Right atrium auricular region (tissue), 2 donors: Measurements from ENCODE around the gene CD4. TPM values are rescaled to one million over a fixed set of nuclear protein-coding genes. Genes with fewer than 3 reads are reported as not detected.

Experiments
- DNase-seq: peaks from one replicate; pipeline ENCODE4 v3.0.0-alpha.2; 2019; ENCODE audit warnings: low spot score
- H3K27ac ChIP-seq, 2 donors: fragments of 200-600 bp; sonication (generic); 1 replicate in 1 of 2; 2 replicates in 1 of 2; pipeline ENCODE4 v1.5.1; 2016 to 2019
- H3K27me3 ChIP-seq, 2 donors: fragments of 200-600 bp; sonication (generic); one replicate each; pipeline versions ENCODE4 v1.5.1 to v1.6.0; 2017 to 2019
- H3K36me3 ChIP-seq: fragments of 200-600 bp; sonication (generic); one replicate; pipeline ENCODE4 v1.5.1; 2016
- H3K4me1 ChIP-seq, 2 donors: fragments of 200-600 bp; sonication (generic); one replicate each; pipeline versions ENCODE4 v1.5.1 to v1.6.0; 2017 to 2019
- H3K4me3 ChIP-seq, 2 donors: fragments of 200-600 bp; sonication (generic); 1 replicate in 1 of 2; 2 replicates in 1 of 2; pipeline ENCODE4 v1.5.1; 2017 to 2019; ENCODE audit warnings: mild to moderate bottlenecking in 1 of 2, moderate library complexity in 1 of 2
- H3K9me3 ChIP-seq, 2 donors: fragments of 200-600 bp; sonication (generic); one replicate each; pipeline ENCODE4 v1.5.1; 2019
- total RNA-seq, 2 donors: library from RNA; depleted of rRNA; stranded (reverse); fragments of >200 nt; gene quantifications; one replicate each; pipeline ENCODE4 v1.1.0, GENCODE V29; 2016
- TF ChIP-seq, protein P1 (sequence below), 2 donors: fragments of 200-600 bp; sonication (generic); IDR thresholded peaks; one replicate each; pipeline ENCODE4 v1.5.1; 2019; ENCODE audit warnings: antibody characterized with exemption in 2 of 2

CD4 gene
- total RNA-seq, 2 donors from 2014 or later, result 3.2 to 7.3 TPM

DNA sequence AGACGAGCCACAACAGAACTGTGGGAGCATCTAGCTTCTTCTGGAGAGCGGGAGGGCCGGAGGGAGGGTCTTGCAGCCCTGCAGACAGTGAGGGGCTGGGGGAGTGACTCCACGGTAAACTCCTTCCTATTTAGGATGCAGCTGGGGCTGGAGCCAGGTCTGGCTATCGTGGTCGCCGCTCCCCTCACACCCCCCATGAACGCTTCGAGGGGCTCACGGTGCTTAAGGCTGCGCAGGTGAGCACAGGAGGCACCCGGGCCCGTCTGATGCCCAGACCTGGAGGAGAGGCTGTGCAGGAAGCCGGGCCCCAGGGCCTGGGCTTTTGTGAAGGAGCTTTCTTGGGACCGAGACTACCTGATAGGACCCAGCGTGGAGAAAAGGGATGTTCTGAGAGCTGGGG is 47.5 kb downstream of the CD4 start:
- no peaks in the 10 kb centered on the region for H3K27me3 ChIP-seq
- H3K4me3 ChIP-seq, result no peak overlapping the region
- TF ChIP-seq, protein P1, sequence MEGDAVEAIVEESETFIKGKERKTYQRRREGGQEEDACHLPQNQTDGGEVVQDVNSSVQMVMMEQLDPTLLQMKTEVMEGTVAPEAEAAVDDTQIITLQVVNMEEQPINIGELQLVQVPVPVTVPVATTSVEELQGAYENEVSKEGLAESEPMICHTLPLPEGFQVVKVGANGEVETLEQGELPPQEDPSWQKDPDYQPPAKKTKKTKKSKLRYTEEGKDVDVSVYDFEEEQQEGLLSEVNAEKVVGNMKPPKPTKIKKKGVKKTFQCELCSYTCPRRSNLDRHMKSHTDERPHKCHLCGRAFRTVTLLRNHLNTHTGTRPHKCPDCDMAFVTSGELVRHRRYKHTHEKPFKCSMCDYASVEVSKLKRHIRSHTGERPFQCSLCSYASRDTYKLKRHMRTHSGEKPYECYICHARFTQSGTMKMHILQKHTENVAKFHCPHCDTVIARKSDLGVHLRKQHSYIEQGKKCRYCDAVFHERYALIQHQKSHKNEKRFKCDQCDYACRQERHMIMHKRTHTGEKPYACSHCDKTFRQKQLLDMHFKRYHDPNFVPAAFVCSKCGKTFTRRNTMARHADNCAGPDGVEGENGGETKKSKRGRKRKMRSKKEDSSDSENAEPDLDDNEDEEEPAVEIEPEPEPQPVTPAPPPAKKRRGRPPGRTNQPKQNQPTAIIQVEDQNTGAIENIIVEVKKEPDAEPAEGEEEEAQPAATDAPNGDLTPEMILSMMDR (IDR thresholded peaks at IDR 0.05), result no peak
- DNase-seq, result no peak
- H3K27ac ChIP-seq, result no peak overlapping the region
- peaks cover 0 to 10% of the 10 kb centered on the region in 2 donors for H3K4me1 ChIP-seq
- H3K9me3 ChIP-seq, result no peaks in the 10 kb centered on the region
- H3K36me3 ChIP-seq, result peaks cover 49% of the 10 kb centered on the region

GRCh38 chr12:6837370-6838060 is 48.2 kb downstream of the CD4 start:
- H3K27me3 ChIP-seq, result no peaks in the 10 kb centered on the region
- DNase-seq, result no peak
- peaks cover 0 to 10% of the 10 kb centered on the region in 2 donors for H3K4me1 ChIP-seq
- H3K9me3 ChIP-seq, result no peaks in the 10 kb centered on the region
- H3K36me3 ChIP-seq, result peaks cover 55% of the 10 kb centered on the region
- TF ChIP-seq, protein P1 (IDR thresholded peaks at IDR 0.05), result no peak
- H3K27ac ChIP-seq, result no peak overlapping the region
- no peak overlapping the region for H3K4me3 ChIP-seq

- Histone ChIP-seq H3K27ac (no peak overlapping the region), H3K4me3 (no peak overlapping the region), H3K9me3 (no peaks in the 10 kb centered on the region), H3K27me3 (no peaks in the 10 kb centered on the region), H3K4me1 (peaks cover 0 to 10% of the 10 kb centered on the region in 2 donors), H3K36me3 (peaks cover 54% of the 10 kb centered on the region)
- DNase-seq, result no peak
- TF ChIP-seq, protein P1 (IDR thresholded peaks at IDR 0.05), result no peak
These were observed 49.5 kb downstream of the CD4 start for GRCh38 chr12:6838854-6839253.

- H3K4me3 ChIP-seq, result no peak overlapping the region
- no peak for DNase-seq
- H3K4me1 ChIP-seq, result peaks cover 0 to 10% of the 10 kb centered on the region in 2 donors
- TF ChIP-seq, protein P1 (IDR thresholded peaks at IDR 0.05), result no peak
- H3K27me3 ChIP-seq, result no peaks in the 10 kb centered on the region
- peaks cover 61% of the 10 kb centered on the region for H3K36me3 ChIP-seq
- no peaks in the 10 kb centered on the region for H3K9me3 ChIP-seq
- H3K27ac ChIP-seq, result peak overlapping the region in 1 of 2 donors; percentile 31
These were observed 50.3 kb downstream of the CD4 start for GRCh38 chr12:6839482-6840201.

GRCh38 chr12:6840330-6840729 is 51.0 kb downstream of the CD4 start:
- Histone ChIP-seq H3K9me3 (no peaks in the 10 kb centered on the region), H3K27ac (peak overlapping the region; percentile 31 to 48), H3K4me1 (peaks cover 0 to 10% of the 10 kb centered on the region in 2 donors), H3K36me3 (peaks cover 68% of the 10 kb centered on the region), H3K27me3 (no peaks in the 10 kb centered on the region), H3K4me3 (no peak overlapping the region)
- no peak for DNase-seq
- TF ChIP-seq, protein P1 (IDR thresholded peaks at IDR 0.05), result no peak
